HuH-7 (cell line): ENCODE data around the gene SFXN2.

Source experiments
- DNase-seq: peaks from one replicate; pipeline ENCODE4 v3.0.0; 2011; ENCODE audit warnings: low spot score

SFXN2 gene

DNA sequence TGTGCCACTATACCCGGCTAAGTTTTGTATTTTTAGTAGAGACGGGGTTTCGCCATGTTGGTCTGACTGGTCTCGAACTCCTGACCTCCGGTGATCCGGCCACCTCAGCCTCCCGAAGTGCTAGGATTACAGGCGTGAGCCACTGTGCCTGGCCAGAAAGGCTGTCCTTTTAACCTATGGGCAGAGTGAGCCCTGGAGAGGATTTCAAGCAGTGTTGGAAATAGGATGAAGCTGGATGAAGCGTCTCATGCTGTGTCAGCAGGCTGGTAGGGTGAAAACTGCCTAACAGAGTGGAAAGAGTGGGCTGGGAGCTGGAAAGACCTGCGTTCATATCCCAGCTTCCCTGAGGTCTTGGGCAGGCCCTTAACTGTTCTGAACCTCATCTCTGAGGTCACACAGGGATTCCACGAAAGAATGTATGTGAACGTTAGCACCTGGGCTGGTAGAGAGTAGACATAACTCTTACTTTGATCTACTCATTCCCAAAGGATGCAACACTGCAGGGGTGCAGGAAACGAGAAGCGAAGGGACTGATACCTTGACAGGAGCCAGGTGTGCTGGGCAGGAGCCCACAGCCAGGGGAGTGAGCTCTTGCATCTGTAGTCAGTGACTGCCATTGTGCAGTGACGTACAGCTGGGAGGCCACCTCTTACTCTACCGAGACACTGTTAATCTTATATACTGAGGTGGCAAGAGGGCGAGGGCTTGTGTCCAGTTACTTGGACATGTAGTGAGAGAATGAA lies 63.4 kb downstream of the SFXN2 start:
- DNase-seq, result no peak

DNA sequence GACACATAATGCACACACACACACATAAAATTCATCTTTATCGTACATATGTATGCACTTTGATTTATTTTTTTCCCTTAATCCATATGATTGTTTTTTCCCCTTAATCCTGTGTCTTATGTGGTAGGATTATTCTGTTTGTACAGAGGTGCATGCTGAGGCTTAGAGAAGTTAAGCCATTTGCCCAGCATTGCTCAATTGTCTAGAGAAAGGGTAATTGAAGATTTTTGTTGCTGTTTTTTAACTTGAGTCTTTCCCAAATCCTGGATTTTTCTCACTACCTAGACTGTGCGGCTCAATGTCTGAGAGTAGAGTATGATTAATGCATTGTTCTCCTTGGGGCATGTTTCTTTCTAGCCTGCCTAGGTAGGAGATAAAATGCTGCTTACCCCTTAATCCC lies 64.3 kb downstream of the SFXN2 start:
- DNase-seq, result no peak

DNA sequence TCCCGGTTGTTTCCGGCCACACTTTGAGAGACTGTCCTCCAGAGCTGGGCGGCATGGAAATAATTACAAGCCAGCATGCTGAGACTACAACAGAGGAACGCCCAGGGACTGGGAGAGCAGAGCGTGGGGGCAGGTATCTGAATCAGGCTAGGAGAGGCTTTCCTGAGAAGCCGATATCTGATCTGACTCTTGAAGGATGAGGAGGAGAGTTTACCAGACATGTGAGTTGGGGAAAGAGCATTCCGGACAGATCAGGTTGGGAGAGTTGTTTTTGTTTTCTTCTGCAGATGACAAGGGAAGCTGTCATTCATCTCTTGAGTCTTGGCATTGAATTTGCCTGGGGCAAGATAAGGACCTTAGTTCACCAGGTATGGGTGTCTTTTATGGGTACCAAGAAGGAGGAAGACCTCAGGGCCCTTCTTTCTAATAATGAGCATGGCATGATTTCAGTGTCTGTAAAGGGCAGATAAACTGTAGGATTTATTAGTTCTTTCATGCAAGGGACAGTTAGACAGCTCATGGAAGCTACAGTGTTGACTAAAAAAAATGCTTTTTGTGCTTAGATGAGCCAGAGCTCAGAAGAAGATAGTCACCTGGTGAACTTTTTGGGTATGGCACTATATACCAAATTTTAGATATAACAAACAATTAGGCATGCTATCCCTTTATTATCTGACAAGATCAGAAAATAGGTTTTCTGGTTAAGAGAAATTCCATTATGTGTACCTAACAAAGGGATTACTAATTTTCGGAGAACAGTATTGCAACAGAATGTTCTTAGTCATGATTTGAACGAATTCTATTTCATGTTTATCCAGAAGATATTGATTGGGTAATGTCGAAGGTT lies 65.5 kb downstream of the SFXN2 start:
- DNase-seq, result no peak

DNA sequence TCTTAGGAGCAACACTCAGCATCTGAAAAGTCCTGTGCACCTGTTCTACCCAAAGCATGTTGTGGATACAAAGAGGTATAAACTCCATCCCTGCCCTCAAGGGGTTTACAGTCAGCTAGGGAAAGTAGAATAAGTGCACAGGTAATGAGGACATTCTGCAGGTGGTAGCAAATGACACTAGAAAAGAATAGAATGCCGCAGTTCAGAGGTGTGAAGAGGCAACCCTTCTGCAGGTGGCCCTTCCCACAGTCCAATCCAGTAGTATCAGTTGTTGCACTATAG lies 66.0 kb downstream of the SFXN2 start:
- DNase-seq, result no peak

- DNase-seq, result no peak
Measured at GRCh38 chr10:102781090-102781920, 66.9 kb downstream of the SFXN2 start.

GRCh38 chr10:102781921-102782557 lies 67.6 kb downstream of the SFXN2 start:
- DNase-seq, result no peak

DNA sequence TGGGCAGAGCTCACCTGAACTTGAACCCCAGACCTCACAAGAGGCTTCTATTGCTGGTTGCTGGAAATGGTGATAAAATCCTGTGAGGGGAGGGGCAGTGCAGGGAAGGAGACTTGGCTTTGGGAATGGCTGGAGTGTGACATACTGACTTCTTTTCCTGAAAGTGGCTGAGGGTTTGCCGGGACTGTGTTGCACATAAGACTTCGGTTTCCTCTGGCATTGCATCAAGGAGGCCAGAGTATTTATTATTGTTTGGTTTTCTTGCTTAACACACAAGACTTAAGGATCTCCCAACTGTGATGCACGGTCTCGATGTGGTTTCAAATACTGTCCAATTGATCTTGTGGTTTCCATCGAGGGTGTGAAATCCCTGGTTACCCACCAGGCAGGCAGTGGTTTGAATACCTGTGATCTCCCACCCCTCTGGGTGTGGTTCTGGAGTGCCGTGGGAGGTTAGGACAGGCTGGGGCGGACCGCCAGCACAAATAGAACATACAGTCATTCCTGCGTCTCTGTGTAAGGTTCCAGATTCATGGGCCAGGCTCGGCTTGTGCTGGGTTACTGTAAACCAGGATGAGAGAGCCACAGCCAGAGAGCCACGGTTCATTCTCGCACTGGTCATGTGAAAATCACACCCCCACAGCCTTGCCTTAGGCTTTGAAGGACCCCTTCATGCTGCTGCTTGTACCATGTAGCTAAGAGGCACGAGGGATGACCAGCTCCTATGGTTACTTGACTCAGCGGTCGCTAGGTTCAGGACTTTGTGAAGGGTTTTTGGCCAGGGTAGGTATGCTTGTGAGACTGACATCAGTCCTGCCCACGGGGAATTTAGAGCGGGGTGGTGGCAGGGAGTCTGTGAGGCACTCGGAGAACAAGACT lies 68.5 kb downstream of the SFXN2 start:
- DNase-seq, result no peak

- no peak for DNase-seq
Measured at GRCh38 chr10:102783568-102783967, 69.1 kb downstream of the SFXN2 start.

DNA sequence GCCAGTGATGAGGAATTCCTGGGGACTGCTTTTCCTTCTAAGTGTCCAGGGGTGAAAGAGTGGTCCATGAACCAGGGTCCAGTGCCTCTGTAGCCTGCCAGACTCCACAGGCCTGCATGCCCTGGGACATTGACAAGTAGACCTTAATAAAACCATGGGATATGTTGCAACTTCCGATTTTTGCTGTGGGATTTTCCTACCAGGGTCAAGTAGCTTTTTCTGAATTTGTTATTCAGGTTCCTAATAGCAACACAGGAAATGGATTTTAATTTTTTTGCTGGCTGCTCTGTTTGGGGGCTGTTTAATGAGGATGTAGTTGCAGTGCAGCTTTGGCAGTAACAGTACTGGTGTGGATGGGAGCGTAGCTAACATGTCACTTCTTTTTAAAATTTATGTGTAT lies 71.4 kb downstream of the SFXN2 start:
- DNase-seq, result no peak

GRCh38 chr10:102791754-102792395 lies 77.4 kb downstream of the SFXN2 start:
- DNase-seq, result no peak
